Coronary artery (tissue), 2 donors: ENCODE measurements around the gene COL9A3.

Experiments used
- DNase-seq: peaks from one replicate; pipeline ENCODE4 v3.0.0-alpha.2; 2017; ENCODE audit warnings: low spot score
- H3K27ac ChIP-seq, 2 donors: fragments of 200-600 bp; sonication (generic); one replicate each; pipeline ENCODE4 v1.5.1; 2016 to 2019
- H3K4me3 ChIP-seq: fragments of 200-600 bp; sonication (generic); 2 replicates; pipeline ENCODE4 v1.5.1; 2016; ENCODE audit warnings: mild to moderate bottlenecking, moderate library complexity
- CTCF ChIP-seq: fragments of 200-600 bp; sonication (generic); IDR thresholded peaks from one replicate; pipeline ENCODE4 v1.5.1; 2019; ENCODE audit warnings: antibody characterized with exemption

COL9A3 gene

GRCh38 chr20:62786157-62786556 is 30.7 kb upstream of the COL9A3 start:
- H3K27ac ChIP-seq = no peak overlapping the region
- TF ChIP-seq CTCF = no peak
- DNase-seq = no peak

GRCh38 chr20:62787321-62787720 is 29.5 kb upstream of the COL9A3 start:
- H3K27ac ChIP-seq = no peak overlapping the region
- no peak overlapping the region for H3K4me3 ChIP-seq
- no peak for TF ChIP-seq CTCF
- no peak for DNase-seq

More at GRCh38 chr20:62786157-62786556, 30.7 kb upstream of the COL9A3 start:
- H3K4me3 ChIP-seq = no peak overlapping the region

- no peak overlapping the region for H3K27ac ChIP-seq
- TF ChIP-seq CTCF = no peak
- H3K4me3 ChIP-seq = no peak overlapping the region
- DNase-seq = no peak
Observed at GRCh38 chr20:62787866-62788265, 29.0 kb upstream of the COL9A3 start.

- no peak overlapping the region for H3K4me3 ChIP-seq
- TF ChIP-seq CTCF = no peak
- no peak for DNase-seq
- no peak overlapping the region for H3K27ac ChIP-seq
Observed at GRCh38 chr20:62788607-62789006, 28.2 kb upstream of the COL9A3 start.

- Histone ChIP-seq H3K27ac (no peak overlapping the region), H3K4me3 (no peak overlapping the region)
- DNase-seq = no peak
- no peak for TF ChIP-seq CTCF
Observed at GRCh38 chr20:62790075-62790474, 26.8 kb upstream of the COL9A3 start.

GRCh38 chr20:62791301-62792181 is 25.3 kb upstream of the COL9A3 start:
- no peak for DNase-seq
- peak; percentile 75 for TF ChIP-seq CTCF
- Histone ChIP-seq H3K4me3 (no peak overlapping the region), H3K27ac (no peak overlapping the region)
